HUES48 (cell line): Measurements from ENCODE around the gene PTH2R.
"Not testable (repeated sequence)": the region's sequence is repeated elsewhere in the genome, so short reads cannot be mapped to it uniquely, and the experiment has no call there.

ENCODE experiments used
- H3K27ac ChIP-seq: one replicate; pipeline ENCODE4 v1.7.0; 2013; ENCODE audit warnings: low read depth, low read length, inconsistent platforms
- H3K27me3 ChIP-seq: 2 replicates; pipeline ENCODE4 v1.6.1; 2013; ENCODE audit warnings: mild to moderate bottlenecking, low read length; ENCODE audit not compliant: control insufficient read depth, insufficient read depth
- H3K36me3 ChIP-seq: 2 replicates; pipeline ENCODE4 v1.6.1; 2013; ENCODE audit warnings: low read length; ENCODE audit not compliant: control insufficient read depth, insufficient read depth
- H3K4me1 ChIP-seq: 2 replicates; pipeline ENCODE4 v1.6.1; 2013; ENCODE audit warnings: mild to moderate bottlenecking, low read length; ENCODE audit not compliant: control insufficient read depth, insufficient read depth
- H3K4me3 ChIP-seq: 2 replicates; pipeline ENCODE4 v1.5.1; 2013; ENCODE audit warnings: mild to moderate bottlenecking, low read depth, low read length
- H3K9ac ChIP-seq: 2 replicates; pipeline ENCODE4 v1.6.1; 2013; ENCODE audit warnings: mild to moderate bottlenecking, low read depth, low read length, moderate library complexity
- H3K9me3 ChIP-seq: 2 replicates; pipeline ENCODE4 v1.6.1; 2013; ENCODE audit warnings: low read length; ENCODE audit not compliant: control insufficient read depth, insufficient read depth

Gene PTH2R

DNA sequence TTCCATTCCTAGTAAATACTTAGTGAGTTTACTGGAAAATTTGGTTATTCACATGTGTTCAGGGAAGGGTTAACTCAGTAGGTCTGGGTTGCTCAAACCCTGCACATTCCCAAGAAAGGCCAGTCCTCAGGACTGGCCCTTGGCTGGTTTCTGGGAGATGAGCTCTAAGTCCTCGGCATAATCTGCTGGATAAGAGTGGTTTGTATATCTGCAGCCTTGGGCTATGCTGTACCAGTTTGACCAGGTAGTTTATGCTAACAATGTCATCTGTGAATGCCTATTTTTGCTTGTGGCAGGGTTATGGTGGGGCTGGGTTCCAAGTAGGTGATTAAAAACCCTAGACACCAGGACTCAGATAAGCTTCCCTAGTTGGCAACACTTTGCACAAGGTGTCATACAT, 7.4 kb upstream of the PTH2R start:
- H3K9ac ChIP-seq = no peak overlapping the region
- H3K36me3 ChIP-seq = no peaks in the 10 kb centered on the region
- H3K9me3 ChIP-seq = peaks cover 7% of the 10 kb centered on the region
- no peak overlapping the region for H3K4me3 ChIP-seq
- H3K27me3 ChIP-seq = peaks cover 3% of the 10 kb centered on the region; the same call in 1 of the 2 replicates
- H3K27ac ChIP-seq = no peak overlapping the region
- H3K4me1 ChIP-seq = no peaks in the 10 kb centered on the region

DNA sequence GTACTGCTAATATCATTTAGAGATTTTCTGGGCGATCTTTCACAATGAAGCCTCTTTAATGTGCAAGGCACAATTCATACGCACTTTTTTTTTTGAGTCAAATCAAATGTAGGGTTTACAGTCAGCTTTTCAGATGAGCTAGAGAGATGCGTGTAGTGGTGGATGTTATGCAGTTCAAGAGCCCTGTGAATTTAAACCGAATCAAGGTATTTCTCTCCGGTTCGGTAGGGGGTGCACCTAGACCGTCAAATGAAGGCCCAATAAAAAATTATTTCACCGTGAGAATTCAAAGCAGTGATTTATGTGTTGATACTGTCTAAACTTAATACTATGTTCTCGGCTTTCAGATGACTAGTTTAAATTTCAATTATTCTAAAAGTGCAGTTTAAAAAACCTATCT, 1.1 kb downstream of the PTH2R start:
- 0 out of 2 replicates have a peak overlapping the region, but pooled peaks have one; percentile 55 for H3K4me3 ChIP-seq
- H3K9ac ChIP-seq = no peak overlapping the region
- H3K27me3 ChIP-seq = peaks cover 44% of the 10 kb centered on the region
- no peaks in the 10 kb centered on the region for H3K36me3 ChIP-seq
- no peaks in the 10 kb centered on the region for H3K9me3 ChIP-seq
- no peak overlapping the region for H3K27ac ChIP-seq
- peaks cover 4% of the 10 kb centered on the region; the same call in 1 of the 2 replicates for H3K4me1 ChIP-seq

DNA sequence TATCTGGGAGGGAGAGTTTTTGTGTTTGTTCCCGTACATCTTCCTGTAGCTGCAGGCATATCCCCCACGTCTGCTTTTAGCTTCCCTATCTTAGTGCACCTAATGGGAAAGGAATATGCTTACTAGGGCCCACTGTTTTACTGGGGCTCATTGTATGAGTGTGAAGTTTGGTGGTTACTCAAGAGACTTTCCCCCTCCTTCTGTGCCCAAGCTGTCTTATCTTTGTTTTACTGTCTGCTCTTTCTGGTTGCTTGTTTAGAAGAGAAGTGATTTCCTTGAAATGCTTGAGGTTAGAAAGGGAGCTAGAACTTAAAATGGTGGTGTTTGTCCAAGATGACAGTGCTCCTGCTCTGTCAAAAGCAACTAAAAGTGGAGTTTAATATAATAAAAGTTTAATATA, 7.3 kb downstream of the PTH2R start:
- no peaks in the 10 kb centered on the region for H3K4me1 ChIP-seq
- no peaks in the 10 kb centered on the region for H3K36me3 ChIP-seq
- no peak overlapping the region for H3K4me3 ChIP-seq
- no peak overlapping the region for H3K9ac ChIP-seq
- no peak overlapping the region for H3K27ac ChIP-seq
- no peaks in the 10 kb centered on the region for H3K9me3 ChIP-seq
- H3K27me3 ChIP-seq = 0 out of 2 replicates have a peak, but pooled peaks cover under 1% of the 10 kb centered on the region

DNA sequence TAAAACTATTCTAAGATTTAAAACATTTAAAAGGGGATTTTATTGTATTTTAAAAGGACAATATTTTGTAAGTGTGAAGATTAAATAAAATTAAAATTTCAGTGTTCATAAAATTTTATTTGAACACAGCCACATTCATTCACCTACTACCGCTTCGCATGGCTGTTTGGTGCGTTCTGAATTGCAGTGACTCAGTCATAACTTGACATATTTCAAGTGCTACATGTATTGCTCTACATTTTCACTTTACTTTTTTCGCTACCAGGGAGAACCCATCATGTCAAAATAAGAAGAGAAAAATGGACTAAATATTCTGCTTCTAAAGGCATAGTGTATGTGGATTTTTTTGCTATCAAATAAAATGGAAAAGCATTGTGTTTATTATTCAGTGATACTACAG, 8.7 kb downstream of the PTH2R start:
- no peaks in the 10 kb centered on the region for H3K27me3 ChIP-seq
- H3K27ac ChIP-seq = no peak overlapping the region
- no peaks in the 10 kb centered on the region for H3K4me1 ChIP-seq

DNA sequence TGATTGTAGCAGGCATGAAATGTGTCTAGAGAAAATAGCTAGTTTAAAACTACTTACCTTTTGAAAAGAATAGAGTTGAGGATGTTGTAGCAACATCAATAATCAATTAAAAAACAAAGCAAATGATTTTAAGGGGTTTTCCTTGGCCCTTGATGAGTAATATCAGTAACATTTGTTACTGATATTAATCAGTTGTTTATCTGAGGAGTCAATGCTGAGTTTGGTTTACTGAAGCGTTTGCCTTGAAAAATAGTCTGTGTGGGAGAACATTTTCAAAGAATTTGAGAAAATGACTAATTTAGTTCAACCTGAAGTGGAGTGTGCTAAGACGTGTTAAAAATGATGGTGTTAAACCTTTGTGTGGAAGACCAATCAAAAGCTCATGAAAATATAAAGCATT, 9.3 kb downstream of the PTH2R start:
- no peak overlapping the region for H3K9ac ChIP-seq
- H3K4me1 ChIP-seq = no peaks in the 10 kb centered on the region
- no peaks in the 10 kb centered on the region for H3K27me3 ChIP-seq
- H3K4me3 ChIP-seq = no peak overlapping the region
- no peaks in the 10 kb centered on the region for H3K36me3 ChIP-seq
- H3K27ac ChIP-seq = no peak overlapping the region
- H3K9me3 ChIP-seq = no peaks in the 10 kb centered on the region

More for the DNA sequence above, 8.7 kb downstream of the PTH2R start:
- Histone ChIP-seq H3K9me3 (no peaks in the 10 kb centered on the region), H3K36me3 (no peaks in the 10 kb centered on the region), H3K4me3 (no peak overlapping the region), H3K9ac (no peak overlapping the region)

DNA sequence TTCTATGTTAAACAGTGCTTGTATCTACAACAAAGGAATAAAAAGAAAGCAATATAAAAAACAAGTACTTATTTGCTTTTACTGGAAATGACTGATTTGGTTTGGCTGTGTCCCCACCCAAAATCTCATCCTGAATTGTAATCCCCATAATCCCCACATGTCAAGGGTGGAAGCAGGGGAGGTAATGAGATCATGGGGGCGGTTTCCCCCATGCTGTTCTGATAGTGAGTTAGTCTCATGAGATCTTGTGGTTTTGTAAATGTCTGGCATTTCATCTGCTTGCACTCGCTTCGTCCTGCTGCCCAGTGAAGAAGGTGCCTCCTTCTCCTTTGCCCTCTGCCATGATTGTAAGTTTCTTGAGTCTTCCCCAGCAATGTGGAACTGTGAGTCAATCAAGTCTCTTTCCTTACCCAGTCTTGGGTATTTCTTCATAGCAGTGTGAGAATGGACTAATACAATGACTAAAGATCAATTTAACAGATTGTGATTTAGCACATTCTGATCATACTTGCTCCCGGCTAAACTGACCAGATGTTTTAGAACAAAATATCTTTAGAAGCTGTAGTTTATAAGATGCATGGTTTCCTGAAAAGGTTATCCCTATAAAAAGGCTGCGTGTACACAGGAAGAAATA, 19.9 kb downstream of the PTH2R start:
- Histone ChIP-seq H3K27ac (no peak overlapping the region), H3K27me3 (no peaks in the 10 kb centered on the region), H3K4me1 (no peaks in the 10 kb centered on the region), H3K36me3 (no peaks in the 10 kb centered on the region), H3K4me3 (no peak overlapping the region), H3K9ac (no peak overlapping the region), H3K9me3 (no peaks in the 10 kb centered on the region; the same call in 1 of the 2 replicates)

DNA sequence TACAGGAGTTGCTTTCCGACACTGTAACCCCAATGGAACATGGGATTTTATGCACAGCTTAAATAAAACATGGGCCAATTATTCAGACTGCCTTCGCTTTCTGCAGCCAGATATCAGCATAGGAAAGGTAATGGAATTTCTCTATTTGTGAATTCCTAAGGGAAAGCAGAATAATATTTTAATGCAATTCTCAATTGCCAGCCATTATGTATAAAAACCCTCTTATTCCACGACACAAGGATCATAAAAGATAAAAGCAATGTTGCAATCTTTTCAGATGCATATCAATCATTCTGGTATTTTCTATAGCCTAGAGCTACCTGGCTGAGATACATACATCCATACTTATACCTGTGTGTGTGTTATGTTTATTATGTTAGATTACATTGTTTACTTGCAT, 31.2 kb downstream of the PTH2R start:
- no peak overlapping the region for H3K27ac ChIP-seq

DNA sequence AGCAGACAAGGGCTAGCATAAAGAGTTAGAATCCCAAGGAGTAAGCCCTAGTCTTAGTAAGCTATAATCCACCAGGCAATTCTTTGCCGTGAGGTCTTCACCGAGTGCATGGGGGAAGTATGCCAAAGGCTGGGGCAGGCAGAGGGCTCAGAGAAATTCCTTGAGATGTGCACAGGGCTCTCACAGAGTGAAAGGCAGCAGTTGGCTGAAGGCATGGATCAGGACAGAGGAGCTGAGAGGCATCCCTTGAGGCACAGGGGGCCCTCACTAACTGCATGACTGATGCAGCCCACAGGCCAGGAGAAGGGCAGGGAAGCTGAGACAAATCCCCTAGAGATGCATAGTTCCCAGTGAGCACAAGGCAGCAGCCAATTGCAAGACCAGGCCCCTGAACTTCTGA, 34.1 kb downstream of the PTH2R start:
- Histone ChIP-seq H3K4me1 (no peaks in the 10 kb centered on the region), H3K36me3 (no peaks in the 10 kb centered on the region), H3K27ac (no peak overlapping the region), H3K27me3 (no peaks in the 10 kb centered on the region), H3K9ac (no peak overlapping the region), H3K4me3 (no peak overlapping the region), H3K9me3 (no peaks in the 10 kb centered on the region)

More for the DNA sequence above, 31.2 kb downstream of the PTH2R start:
- Histone ChIP-seq H3K36me3 (no peaks in the 10 kb centered on the region), H3K9ac (no peak overlapping the region), H3K4me1 (no peaks in the 10 kb centered on the region), H3K27me3 (no peaks in the 10 kb centered on the region), H3K4me3 (no peak overlapping the region), H3K9me3 (no peaks in the 10 kb centered on the region)

DNA sequence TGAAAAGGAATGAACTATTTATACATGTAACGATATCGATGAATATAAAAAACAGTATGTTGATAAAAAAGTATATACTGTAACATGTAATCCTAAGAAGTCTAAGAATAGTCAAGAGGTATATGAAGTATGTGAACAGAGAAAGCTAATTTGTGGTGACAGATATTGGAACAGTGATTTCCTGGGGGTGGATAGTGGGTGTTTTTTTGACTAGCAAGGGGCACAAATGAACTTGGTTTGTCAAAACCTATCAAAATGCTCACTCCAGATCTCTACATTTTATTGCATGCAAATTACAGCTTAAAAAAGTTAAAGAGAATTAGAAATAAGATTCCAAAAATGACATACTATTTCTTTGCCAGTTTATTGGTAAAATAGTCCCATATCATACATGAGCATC, 35.4 kb downstream of the PTH2R start:
- H3K4me3 ChIP-seq = no peak overlapping the region

DNA sequence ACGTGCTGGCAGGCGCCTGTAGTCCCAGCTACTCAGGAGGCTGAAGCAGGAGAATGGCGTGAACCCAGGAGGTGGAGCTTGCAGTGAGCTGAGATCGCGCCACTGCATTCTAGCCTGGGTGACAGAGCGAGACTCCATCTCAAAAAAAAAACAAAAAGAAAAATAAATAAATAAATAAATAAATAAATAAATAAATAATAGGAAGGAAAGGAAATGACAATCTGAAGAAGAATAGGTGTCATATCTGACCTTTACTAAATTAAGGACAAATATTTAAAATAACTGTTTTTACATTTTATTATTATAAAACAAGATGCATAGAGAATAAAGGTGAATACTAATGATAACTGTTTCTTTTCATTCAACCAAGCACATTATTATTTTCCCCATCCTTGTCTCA, 40.9 kb downstream of the PTH2R start:
- not testable (repeated sequence) for H3K27ac ChIP-seq, H3K27me3 ChIP-seq, H3K36me3 ChIP-seq, H3K9me3 ChIP-seq, H3K4me1 ChIP-seq, H3K9ac ChIP-seq, H3K4me3 ChIP-seq

More for the DNA sequence above, 35.4 kb downstream of the PTH2R start:
- Histone ChIP-seq H3K9ac (no peak overlapping the region), H3K27me3 (no peaks in the 10 kb centered on the region), H3K9me3 (no peaks in the 10 kb centered on the region), H3K36me3 (no peaks in the 10 kb centered on the region), H3K4me1 (no peaks in the 10 kb centered on the region), H3K27ac (no peak overlapping the region)

DNA sequence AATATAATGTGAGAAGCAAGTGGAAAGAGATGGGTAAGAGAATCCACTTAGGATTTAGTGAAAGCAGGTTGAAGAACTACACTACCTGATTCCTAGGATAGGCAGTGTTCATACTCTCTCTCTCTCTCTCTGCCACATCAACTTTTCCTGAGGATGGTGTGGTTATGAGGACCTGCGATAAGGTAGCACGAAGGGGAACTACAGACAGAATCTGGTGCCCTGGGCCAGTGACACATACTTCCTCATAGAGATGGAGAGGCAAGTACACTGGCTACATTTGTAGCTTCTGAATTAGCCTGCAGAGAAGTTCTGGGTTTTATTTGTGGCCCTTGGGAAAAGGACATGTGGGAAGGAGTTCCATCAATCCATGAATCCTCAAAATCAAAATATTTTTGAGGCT, 44.5 kb downstream of the PTH2R start:
- no peak overlapping the region for H3K27ac ChIP-seq
- no peak overlapping the region for H3K9ac ChIP-seq
- H3K27me3 ChIP-seq = no peaks in the 10 kb centered on the region
- H3K4me3 ChIP-seq = no peak overlapping the region
- H3K9me3 ChIP-seq = no peaks in the 10 kb centered on the region
- 0 out of 2 replicates have a peak, but pooled peaks cover 8% of the 10 kb centered on the region for H3K4me1 ChIP-seq
- no peaks in the 10 kb centered on the region for H3K36me3 ChIP-seq
